OCI-M2 (cell line): ENCODE data around the gene ZNF219.
"Not testable (repeated sequence)": the region's sequence is repeated elsewhere in the genome, so short reads cannot be mapped to it uniquely, and the experiment has no call there.

Experiments used
- DNase-seq: peaks from one replicate; lab custom pipeline; 2025; ENCODE audit not compliant: unreplicated experiment; lab: John Stamatoyannopoulos, UW

The ZNF219 gene

GRCh38 chr14:21047378-21047781 lies 51.1 kb downstream of the ZNF219 start:
- DNase-seq: no peak

GRCh38 chr14:21043974-21044618 lies 54.4 kb downstream of the ZNF219 start:
- no peak for DNase-seq

GRCh38 chr14:21043387-21043973 lies 55.0 kb downstream of the ZNF219 start:
- DNase-seq: no peak

- DNase-seq: no peak
These were observed 55.5 kb downstream of the ZNF219 start for GRCh38 chr14:21042918-21043317.

- DNase-seq: no peak
These were observed 56.6 kb downstream of the ZNF219 start, which contains the start of gene RNASE7 for GRCh38 chr14:21041676-21042433. Gene RNASE7 (plus strand): TSS chr14:21042362. CDS start chr14:21042993, 631 bp downstream.

- not testable (repeated sequence) for DNase-seq
These were observed 57.5 kb downstream of the ZNF219 start for GRCh38 chr14:21040941-21041340.

- DNase-seq: no peak
These were observed 58.0 kb downstream of the ZNF219 start for GRCh38 chr14:21040370-21040925.
